ENCODE results near the gene CBLB.

DNA sequence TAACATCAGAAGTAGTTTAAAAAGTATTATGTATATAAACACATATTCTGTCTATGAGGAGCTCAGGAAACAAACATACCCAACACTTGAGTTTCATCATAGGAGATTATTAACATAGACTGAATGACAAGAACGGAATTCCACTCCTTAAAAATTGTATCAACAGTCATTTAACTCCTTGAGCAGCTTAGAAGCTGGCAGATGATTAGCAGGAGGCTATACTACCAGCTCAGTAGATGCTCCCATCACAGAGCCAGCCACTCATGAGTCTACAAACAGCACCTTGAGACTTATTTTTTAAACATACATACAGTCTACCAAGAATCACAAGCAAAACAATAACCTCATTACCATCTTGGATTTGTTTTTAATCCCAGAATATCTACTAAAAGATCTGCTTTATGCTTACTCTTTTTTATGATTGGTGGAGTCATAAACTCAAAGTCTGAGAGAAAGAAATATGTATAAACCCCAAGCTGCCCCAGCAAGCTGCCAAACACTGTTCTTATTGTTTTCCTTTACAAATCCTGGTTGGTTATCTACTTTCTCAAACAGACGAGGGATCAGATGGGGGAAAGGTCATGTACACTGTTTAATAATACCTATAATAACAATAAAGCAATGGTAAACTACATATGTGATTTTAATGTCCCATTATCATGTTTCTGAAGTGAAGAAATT, 59.5 kb downstream of the CBLB start:
- TF ChIP-seq, protein P1, sequence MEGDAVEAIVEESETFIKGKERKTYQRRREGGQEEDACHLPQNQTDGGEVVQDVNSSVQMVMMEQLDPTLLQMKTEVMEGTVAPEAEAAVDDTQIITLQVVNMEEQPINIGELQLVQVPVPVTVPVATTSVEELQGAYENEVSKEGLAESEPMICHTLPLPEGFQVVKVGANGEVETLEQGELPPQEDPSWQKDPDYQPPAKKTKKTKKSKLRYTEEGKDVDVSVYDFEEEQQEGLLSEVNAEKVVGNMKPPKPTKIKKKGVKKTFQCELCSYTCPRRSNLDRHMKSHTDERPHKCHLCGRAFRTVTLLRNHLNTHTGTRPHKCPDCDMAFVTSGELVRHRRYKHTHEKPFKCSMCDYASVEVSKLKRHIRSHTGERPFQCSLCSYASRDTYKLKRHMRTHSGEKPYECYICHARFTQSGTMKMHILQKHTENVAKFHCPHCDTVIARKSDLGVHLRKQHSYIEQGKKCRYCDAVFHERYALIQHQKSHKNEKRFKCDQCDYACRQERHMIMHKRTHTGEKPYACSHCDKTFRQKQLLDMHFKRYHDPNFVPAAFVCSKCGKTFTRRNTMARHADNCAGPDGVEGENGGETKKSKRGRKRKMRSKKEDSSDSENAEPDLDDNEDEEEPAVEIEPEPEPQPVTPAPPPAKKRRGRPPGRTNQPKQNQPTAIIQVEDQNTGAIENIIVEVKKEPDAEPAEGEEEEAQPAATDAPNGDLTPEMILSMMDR (IDR thresholded peaks at IDR 0.05), result no peak
- no peak for TF ChIP-seq POLR2A (IDR thresholded peaks at IDR 0.05)
- no peak for TF ChIP-seq POLR2AphosphoS5 (IDR thresholded peaks at IDR 0.05)

All from prostate gland (tissue), 2 donors.